HG03432 (cell line): ENCODE data around the gene MOK.

ENCODE experiments used
- ATAC-seq: cut with Tn5 transposase; IDR thresholded peaks from one replicate; pipeline ENCODE4 v1.9.1; 2021; ENCODE audit warnings: mild to moderate bottlenecking, moderate library complexity; ENCODE audit not compliant: unreplicated experiment

MOK gene

DNA sequence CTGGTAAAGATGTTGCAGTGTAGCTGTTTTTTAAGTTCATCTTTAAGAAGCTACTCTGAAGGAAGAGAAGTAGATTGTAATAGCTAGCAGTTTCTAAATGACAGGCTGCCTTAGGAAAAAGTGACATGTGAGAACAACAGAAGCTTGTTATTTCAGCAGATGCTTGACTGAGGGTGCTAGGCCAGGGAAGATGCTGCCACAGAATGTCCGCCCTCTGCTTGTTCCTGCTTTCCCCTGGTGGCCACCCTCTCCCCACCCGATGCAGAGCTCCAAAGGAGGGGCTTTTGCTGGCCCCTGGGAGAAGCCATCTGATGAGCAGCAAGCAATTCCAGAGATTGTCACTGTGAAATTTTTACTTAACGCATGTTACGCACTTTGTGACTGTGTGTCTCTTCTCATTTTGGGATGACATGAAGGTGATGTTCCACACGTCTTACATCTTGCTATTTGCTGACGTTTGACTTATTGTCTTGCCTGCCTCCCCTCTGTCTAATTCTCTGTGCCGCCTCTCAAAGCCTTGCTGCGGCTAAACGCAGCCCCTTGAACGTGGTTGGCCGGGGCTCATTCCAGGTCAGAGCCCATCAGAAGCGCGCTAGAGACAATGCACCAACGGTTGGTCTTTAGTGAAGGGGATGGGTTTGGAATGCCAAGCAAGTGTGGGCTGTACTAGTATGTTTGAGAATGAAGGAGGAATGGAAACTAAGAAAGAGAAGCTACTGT lies 120.5 kb downstream of the MOK start:
- ATAC-seq, result no peak

DNA sequence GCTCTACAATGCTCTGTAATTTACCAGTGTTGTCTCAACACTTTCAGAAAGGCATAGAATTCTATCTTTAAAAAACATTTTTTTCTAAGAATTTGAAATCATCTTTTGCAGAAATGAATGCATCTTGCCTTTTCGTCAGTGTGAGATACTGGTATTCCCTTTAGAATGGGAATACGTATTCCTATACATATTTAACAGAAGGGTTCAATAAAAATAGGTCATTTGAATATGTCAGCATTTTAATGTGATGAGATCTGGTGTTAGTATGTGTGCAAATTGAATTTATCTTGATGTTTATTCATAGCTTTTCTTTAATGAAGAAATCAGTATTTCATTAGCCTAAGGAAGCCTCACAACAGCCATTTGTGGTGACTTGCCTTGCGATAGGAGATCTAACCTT lies 121.1 kb downstream of the MOK start:
- ATAC-seq, result no peak

DNA sequence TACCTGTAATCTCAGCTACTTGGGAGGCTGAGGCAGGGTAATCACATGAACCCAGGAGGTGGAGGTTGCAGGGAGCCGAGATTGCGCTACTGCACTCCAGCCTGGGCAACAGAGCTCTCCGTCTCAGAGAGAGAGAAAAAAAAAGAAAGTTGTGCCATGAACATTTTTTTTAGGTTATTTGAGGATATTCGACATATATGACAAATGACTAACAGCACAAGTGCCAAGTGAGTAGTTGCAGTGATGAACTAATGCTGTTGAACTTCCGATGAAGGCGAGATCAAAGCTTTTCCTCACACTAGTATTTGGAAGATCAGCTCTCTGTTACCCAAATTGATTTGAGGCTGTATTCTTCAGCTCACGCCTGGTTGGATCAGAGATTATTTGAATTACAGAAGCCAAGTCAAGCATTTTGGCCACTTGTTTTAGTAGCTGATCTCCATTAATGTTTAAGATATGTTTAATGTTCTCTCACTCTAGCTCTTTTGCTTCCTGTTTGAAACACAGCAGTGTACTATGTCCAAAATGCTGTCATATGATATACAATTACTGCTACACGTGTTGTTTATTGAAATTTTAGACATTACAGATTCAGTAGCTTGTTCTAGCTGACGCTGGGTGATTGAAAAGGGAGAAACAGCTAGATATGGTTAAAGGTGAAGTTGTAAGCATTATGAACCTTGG lies 121.9 kb downstream of the MOK start:
- ATAC-seq, result no peak

DNA sequence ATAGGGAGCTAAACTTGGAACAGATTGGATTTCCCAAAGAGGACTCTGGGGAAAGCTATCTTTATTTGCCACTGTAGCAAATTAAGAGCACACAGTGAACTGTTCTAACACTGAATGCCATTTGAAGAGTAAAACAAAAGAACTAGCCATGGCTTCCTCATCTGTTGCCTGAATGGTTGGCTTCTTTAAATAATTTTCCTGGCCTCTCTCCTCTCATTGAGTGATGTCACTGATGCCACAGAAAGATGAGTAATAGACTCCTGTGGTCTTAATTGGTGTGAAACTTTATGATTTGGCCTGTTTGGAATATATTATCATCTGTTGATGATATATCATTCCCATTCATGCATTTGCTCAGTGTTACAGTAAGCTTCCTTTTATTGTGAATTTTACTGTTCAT lies 122.8 kb downstream of the MOK start:
- ATAC-seq, result no peak

DNA sequence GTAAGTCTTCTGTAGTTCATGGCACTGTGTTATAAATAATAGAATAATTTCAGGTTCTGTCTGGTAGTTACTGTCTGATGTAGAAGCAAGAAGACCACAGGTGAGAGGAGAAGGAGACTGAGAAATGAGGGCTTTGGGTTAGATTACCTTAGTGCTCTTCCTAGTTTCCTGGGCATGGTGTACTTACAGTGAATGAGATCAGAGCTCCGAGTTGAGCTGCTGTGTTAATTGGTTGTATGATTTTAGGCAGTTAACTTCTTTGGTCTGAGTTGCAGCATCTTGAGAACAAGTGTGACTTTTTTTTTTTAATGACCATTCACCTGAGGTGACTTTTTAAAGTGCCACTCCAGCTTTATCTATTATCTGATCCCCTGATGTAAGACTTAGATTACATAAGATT lies 123.8 kb downstream of the MOK start:
- ATAC-seq, result no peak

DNA sequence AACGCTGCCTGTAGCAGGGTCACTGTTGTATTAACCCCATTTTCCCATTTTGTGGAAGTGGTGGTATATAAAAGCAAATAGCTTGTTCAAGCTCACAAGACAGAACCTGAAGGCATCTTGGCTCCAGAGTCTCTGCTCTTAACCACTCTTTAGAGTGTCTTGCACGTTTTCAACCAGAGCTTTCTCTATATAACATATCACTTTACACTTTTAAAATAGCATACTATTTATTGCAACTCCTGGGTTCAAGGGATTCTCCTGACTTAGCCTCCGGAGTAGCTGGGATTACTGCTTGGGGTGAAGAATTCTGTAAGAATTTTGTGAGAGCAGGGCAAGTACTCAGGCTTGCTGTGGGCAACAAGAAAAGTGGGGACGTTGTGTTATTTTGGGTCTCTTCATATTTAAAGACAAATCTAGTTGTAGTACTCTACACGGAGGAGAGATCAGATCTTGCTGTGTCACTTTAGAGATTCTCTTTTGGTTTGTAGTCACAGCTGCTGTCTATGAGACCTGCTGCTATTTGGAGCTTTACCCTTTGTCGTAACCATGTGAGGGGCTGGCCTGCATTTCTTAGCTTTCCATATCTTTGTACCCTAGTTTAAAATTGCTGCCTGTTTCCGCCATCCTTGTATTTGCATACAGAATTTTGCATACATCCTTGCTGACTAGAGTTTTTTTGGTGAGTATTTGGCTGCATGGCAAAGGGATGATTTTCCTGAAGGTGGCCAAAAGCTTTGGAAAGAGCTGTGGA lies 124.5 kb downstream of the MOK start:
- no peak for ATAC-seq
